Lower lobe of right lung (tissue), 2 donors: ENCODE data around the gene ALOXE3. TPM values are rescaled to one million over a fixed set of nuclear protein-coding genes. Genes with fewer than 3 reads are reported as not detected.

Experiments
- ATAC-seq, 2 donors: fragments of 200-7000 bp; cut with Tn5 transposase; one replicate each; pipeline ENCODE4 v1.9.1; 2020 to 2022; ENCODE audit warnings: mild to moderate bottlenecking in 2 of 2, moderate library complexity in 2 of 2
- DNase-seq: peaks from one replicate; pipeline ENCODE4 v3.0.0-alpha.2; 2020
- H3K27ac ChIP-seq: fragments of 200-600 bp; one replicate; pipeline ENCODE4 v1.8.0; 2022
- H3K27me3 ChIP-seq: fragments of 200-600 bp; one replicate; pipeline ENCODE4 v1.8.0; 2022; ENCODE audit warnings: low read depth
- H3K36me3 ChIP-seq: fragments of 200-600 bp; one replicate; pipeline ENCODE4 v1.8.0; 2022; ENCODE audit warnings: mild to moderate bottlenecking
- H3K4me1 ChIP-seq: fragments of 200-600 bp; one replicate; pipeline ENCODE4 v1.8.0; 2022
- H3K4me3 ChIP-seq: fragments of 200-600 bp; one replicate; pipeline ENCODE4 v1.8.0; 2022; ENCODE audit warnings: mild to moderate bottlenecking
- H3K9me3 ChIP-seq: fragments of 200-600 bp; one replicate; pipeline ENCODE4 v1.8.0; 2022
- intact Hi-C: fragments of 100-400 bp; cut with DNase I; formaldehyde crosslinking; loops from one replicate; pipeline ENCODE4 v1.11.0; 2022
- total RNA-seq: library from RNA; stranded (reverse); fragmentation: NEBNext Ultra II Directional; extraction: Animal tissue kit (Norgen Biotek cat#: 25700); gene quantifications from one replicate; pipeline ENCODE4 v1.2.1, GENCODE V29; 2021
- TF ChIP-seq, protein P1 (sequence below): fragments of 200-600 bp; IDR thresholded peaks from one replicate; pipeline ENCODE4 v1.8.0; 2022; ENCODE audit warnings: antibody characterized with exemption, mild to moderate bottlenecking
- donor health status: DM: no; HTN: yes; CAD: no; lungs with severe emphysema.

The ALOXE3 gene
- total RNA-seq, 1 donor from 2014 or later, result not detected

DNA sequence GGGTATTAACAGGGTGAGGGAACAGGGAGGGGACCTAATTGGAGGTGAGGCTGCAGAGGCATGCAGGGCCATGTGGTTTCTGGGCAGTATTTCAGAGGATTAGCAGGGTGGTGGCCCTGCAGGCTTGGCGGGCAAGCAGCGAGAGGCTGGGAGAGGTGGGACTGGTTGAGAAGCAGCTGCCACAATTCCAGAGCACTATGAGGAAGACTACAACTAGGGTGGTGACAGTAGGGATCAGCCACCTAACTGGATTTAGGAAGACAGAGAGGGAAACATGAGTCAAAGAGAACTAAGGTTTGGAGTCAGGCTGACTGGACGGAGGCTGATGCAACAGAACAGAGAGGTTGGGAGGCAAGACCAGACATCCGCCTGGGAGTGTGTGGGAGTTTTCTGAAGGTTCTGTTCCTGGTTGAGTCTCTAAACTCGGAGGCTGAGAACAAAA, 12.3 kb downstream of the ALOXE3 start:
- H3K4me3 ChIP-seq, result no peak overlapping the region
- H3K36me3 ChIP-seq, result no peaks in the 10 kb centered on the region
- H3K4me1 ChIP-seq, result peaks cover 9% of the 10 kb centered on the region
- no peak for DNase-seq
- no peak for ATAC-seq
- intact Hi-C loops, result no loop called here
- no peak overlapping the region for H3K27ac ChIP-seq
- H3K9me3 ChIP-seq, result no peaks in the 10 kb centered on the region
- TF ChIP-seq, protein P1, sequence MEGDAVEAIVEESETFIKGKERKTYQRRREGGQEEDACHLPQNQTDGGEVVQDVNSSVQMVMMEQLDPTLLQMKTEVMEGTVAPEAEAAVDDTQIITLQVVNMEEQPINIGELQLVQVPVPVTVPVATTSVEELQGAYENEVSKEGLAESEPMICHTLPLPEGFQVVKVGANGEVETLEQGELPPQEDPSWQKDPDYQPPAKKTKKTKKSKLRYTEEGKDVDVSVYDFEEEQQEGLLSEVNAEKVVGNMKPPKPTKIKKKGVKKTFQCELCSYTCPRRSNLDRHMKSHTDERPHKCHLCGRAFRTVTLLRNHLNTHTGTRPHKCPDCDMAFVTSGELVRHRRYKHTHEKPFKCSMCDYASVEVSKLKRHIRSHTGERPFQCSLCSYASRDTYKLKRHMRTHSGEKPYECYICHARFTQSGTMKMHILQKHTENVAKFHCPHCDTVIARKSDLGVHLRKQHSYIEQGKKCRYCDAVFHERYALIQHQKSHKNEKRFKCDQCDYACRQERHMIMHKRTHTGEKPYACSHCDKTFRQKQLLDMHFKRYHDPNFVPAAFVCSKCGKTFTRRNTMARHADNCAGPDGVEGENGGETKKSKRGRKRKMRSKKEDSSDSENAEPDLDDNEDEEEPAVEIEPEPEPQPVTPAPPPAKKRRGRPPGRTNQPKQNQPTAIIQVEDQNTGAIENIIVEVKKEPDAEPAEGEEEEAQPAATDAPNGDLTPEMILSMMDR, result no peak
- peaks cover 23% of the 10 kb centered on the region for H3K27me3 ChIP-seq

DNA sequence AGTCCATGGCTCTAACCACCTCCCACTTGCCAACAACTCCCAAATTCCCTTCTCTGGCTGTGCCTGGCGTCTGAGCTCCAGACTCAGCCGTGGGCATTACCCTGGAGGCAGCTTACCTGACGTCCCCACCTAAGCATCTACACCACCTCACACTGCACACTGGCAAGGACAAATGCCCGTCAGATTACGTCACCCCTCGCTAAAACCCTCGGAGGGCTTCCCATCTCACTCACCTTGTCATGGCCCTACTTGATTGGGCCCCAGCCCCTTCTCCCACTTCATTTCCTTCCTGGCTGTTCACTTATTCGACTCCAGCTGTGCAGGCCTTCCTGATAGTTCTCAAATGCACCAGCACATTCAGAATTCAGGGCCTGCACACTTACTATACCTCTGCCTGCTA, 13.4 kb downstream of the ALOXE3 start:
- TF ChIP-seq, protein P1, result no peak
- intact Hi-C loops, result no loop called here
- Histone ChIP-seq H3K36me3 (no peaks in the 10 kb centered on the region), H3K4me1 (peaks cover 3% of the 10 kb centered on the region), H3K27ac (no peak overlapping the region), H3K9me3 (no peaks in the 10 kb centered on the region), H3K27me3 (peaks cover 12% of the 10 kb centered on the region), H3K4me3 (no peak overlapping the region)
- ATAC-seq (no peak), DNase-seq (no peak)

DNA sequence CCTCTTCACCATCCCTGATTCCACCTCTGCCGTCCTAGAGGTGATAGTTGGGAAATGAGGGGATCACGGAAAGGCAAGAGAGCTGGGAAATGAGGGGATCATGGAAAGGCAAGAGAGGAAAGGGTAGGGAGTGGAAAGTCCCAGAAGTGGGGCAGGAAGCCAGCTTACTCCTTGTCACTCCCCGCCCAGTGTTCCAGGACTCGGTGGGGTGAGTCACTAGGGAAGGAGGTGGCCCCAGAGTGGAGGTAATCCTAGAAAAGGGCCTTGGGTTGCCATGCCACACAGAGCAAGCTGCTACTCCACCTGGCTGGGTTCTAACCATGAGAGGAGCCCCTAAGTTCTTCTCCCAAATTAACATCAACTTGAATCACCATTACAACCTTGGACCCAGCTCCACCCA, 14.8 kb downstream of the ALOXE3 start:
- TF ChIP-seq, protein P1, result no peak
- Histone ChIP-seq H3K36me3 (no peaks in the 10 kb centered on the region), H3K4me1 (no peaks in the 10 kb centered on the region), H3K27me3 (peaks cover 2% of the 10 kb centered on the region), H3K4me3 (no peak overlapping the region), H3K9me3 (no peaks in the 10 kb centered on the region), H3K27ac (no peak overlapping the region)
- no peak for DNase-seq
- intact Hi-C loops, result no loop called here
- peak; percentile 69 to 72 for ATAC-seq

DNA sequence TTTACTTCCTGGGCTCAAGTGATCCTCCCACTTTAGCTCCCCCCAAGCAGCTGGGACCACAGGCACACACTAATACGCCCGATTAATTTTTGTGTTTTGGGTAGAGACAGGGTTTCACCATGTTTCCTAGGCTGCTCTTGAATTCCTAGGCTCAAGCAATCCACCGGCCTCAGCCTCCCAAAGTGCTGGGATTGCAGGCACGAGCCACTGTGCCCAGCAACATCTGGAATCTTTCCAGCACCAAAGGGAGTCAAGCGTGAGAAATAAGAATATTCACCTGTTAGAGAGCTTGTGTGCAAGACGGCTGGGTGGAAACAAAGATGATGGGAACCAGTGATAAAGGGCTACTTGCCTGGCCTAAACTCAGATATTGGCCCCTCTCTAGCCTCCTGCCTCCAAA, 16.6 kb downstream of the ALOXE3 start:
- Histone ChIP-seq H3K4me1 (no peaks in the 10 kb centered on the region), H3K36me3 (no peaks in the 10 kb centered on the region), H3K27me3 (no peaks in the 10 kb centered on the region), H3K9me3 (no peaks in the 10 kb centered on the region), H3K27ac (no peak overlapping the region), H3K4me3 (no peak overlapping the region)
- intact Hi-C loops, result no loop called here
- no peak for DNase-seq
- TF ChIP-seq, protein P1, result no peak
- no peak for ATAC-seq

DNA sequence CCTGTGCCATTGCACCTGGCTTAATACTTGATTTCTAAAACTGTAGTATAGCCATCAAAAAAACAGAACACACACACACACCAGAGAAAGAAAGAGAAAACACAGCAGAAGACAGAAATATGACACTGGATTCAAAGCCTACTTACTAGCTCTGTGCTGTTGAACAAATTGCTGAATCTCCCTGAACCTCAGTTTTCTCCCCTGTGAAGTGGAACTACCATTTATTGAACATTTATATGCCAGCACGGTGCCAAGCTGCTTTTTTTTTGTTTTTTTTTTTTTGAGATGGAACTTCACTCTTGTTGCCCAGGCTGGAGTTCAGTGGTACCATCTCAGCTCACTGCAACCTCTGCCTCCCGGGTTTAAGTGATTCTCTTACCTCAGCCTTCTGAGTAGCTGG, 17.6 kb downstream of the ALOXE3 start:
- no peaks in the 10 kb centered on the region for H3K27me3 ChIP-seq
- intact Hi-C loops, result no loop called here
- no peak overlapping the region for H3K4me3 ChIP-seq
- ATAC-seq (no peak), DNase-seq (no peak)
- H3K4me1 ChIP-seq, result no peaks in the 10 kb centered on the region
- TF ChIP-seq, protein P1, result no peak
- H3K9me3 ChIP-seq, result no peaks in the 10 kb centered on the region
- H3K36me3 ChIP-seq, result no peaks in the 10 kb centered on the region
- no peak overlapping the region for H3K27ac ChIP-seq

DNA sequence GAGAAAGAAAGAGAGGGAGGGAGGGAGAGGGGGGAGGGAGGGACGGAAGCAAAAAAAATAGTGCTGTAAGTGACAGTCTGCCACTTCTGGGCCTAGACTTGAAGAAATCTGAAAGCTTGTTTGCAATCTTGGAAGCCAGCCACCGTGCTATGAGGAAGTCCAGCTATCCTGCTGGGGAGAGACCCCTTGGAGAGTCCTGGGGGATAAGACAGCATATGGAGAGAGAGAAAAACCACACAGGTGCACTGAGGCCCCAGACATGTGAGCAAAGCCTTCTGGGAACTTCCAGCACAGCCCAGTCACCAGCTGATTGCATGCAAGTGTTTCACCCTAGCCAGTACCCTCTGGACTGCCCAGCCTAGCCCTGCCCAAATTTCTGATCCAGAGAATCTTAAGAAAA, 18.2 kb downstream of the ALOXE3 start:
- intact Hi-C loops, result no loop called here
- TF ChIP-seq, protein P1, result no peak
- Histone ChIP-seq H3K4me1 (no peaks in the 10 kb centered on the region), H3K36me3 (no peaks in the 10 kb centered on the region), H3K4me3 (no peak overlapping the region), H3K27ac (no peak overlapping the region), H3K9me3 (no peaks in the 10 kb centered on the region), H3K27me3 (no peaks in the 10 kb centered on the region)
- DNase-seq (no peak), ATAC-seq (peak in 1 of 2 donors; percentile 16)
